Esophagus muscularis mucosa (tissue), 4 donors: ENCODE measurements around the gene UBE2J2. TPM values are rescaled to one million over a fixed set of nuclear protein-coding genes. Genes with fewer than 3 reads are reported as not detected.

Experiments
- DNase-seq: peaks from one replicate; pipeline ENCODE4 v3.0.0-alpha.2; 2017; ENCODE audit errors: extremely low spot score
- H3K27ac ChIP-seq, 4 donors: fragments of 200-600 bp; sonication (generic); replicated peaks in 1 of 4; 1 replicate in 3 of 4; 2 replicates in 1 of 4; pipeline ENCODE4 v1.5.1; 2016 to 2019; ENCODE audit warnings: mild to moderate bottlenecking in 1 of 4
- H3K27me3 ChIP-seq, 4 donors: fragments of 200-600 bp; sonication (generic); one replicate each; pipeline versions ENCODE4 v1.5.1 to v1.6.0; 2016 to 2019
- H3K36me3 ChIP-seq, 4 donors: fragments of 200-600 bp; sonication (generic); one replicate each; pipeline ENCODE4 v1.5.1; 2016 to 2019
- H3K4me1 ChIP-seq, 4 donors: fragments of 200-600 bp; sonication (generic); one replicate each; pipeline ENCODE4 v1.5.1; 2016 to 2019
- H3K4me3 ChIP-seq, 4 donors: fragments of 200-600 bp; sonication (generic); 1 replicate in 2 of 4; 2 replicates in 2 of 4; pipeline ENCODE4 v1.5.1; 2016 to 2019; ENCODE audit warnings: mild to moderate bottlenecking in 4 of 4, moderate library complexity in 1 of 4
- H3K9me3 ChIP-seq, 4 donors: fragments of 200-600 bp; sonication (generic); 1 replicate in 3 of 4; 2 replicates in 1 of 4; pipeline ENCODE4 v1.5.1; 2016 to 2019
- CTCF ChIP-seq, 3 experiments: fragments of 200-600 bp in 2 of 3; fragments of 450-650 bp in 1 of 3; sonication (generic) in 2 of 3; IDR thresholded peaks; one replicate each; pipeline ENCODE4 v1.5.1; 2017 to 2019; ENCODE audit warnings: antibody characterized with exemption in 3 of 3, mild to moderate bottlenecking in 2 of 3, moderate library complexity in 1 of 3
- EP300 ChIP-seq: sonication (generic); formaldehyde crosslinking; IDR thresholded peaks from one replicate; pipeline ENCODE4 v1.6.1; 2017; ENCODE audit warnings: antibody characterized with exemption
- POLR2A ChIP-seq: fragments of 450-650 bp; IDR thresholded peaks from one replicate; pipeline ENCODE4 v1.6.1; 2017; ENCODE audit warnings: antibody characterized with exemption, moderate library complexity, mild to moderate bottlenecking, low read depth
- POLR2AphosphoS5 ChIP-seq, 2 donors: sonication (generic); formaldehyde crosslinking; IDR thresholded peaks; one replicate each; pipeline ENCODE4 v1.6.1; 2017; ENCODE audit warnings: antibody characterized with exemption in 2 of 2
- WGBS: methylation state at CpG from one replicate; pipeline ENCODE4 v1.1.5; 2018; 5-methylcytosine and 5-hydroxymethylcytosine counted together
- intact Hi-C: fragments of 100-400 bp; cut with DNase I; formaldehyde crosslinking; loops from one replicate; pipeline ENCODE4 v1.15.1; 2023
- total RNA-seq, 4 donors: library from RNA; depleted of rRNA; stranded (reverse); fragments of >200 nt; gene quantifications; one replicate each; pipeline versions ENCODE4 v1.1.0 to v1.2.1, GENCODE V29; 2016

The UBE2J2 gene
- total RNA-seq, 4 donors from 2014 or later = 34.9 to 61.4 (median 49.5) TPM

GRCh38 chr1:1275836-1276235 is 2.2 kb upstream of the UBE2J2 start:
- peaks cover 30 to 42% (median 33%) of the 10 kb centered on the region in 4 donors for H3K4me1 ChIP-seq
- H3K9me3 ChIP-seq = no peaks in the 10 kb centered on the region
- H3K4me3 ChIP-seq = no peak overlapping the region
- H3K27ac ChIP-seq = no peak overlapping the region
- H3K36me3 ChIP-seq = peaks cover 0 to 5% (median 0%) of the 10 kb centered on the region in 4 donors
- 74% methylated on average over 9 of the region's 9 CpGs for WGBS
- no peak for DNase-seq
- no peak for TF ChIP-seq CTCF (IDR thresholded peaks at IDR 0.05)
- TF ChIP-seq POLR2AphosphoS5 (IDR thresholded peaks at IDR 0.05) = no peak
- TF ChIP-seq POLR2A = no peak
- no peak for TF ChIP-seq EP300
- intact Hi-C loops = no loop called here
- no peaks in the 10 kb centered on the region for H3K27me3 ChIP-seq

- DNase-seq = no peak
- 87% methylated on average over 6 of the region's 15 CpGs for WGBS
- H3K9me3 ChIP-seq = no peaks in the 10 kb centered on the region
- peak overlapping the region; percentile 81 to 92 (median 86) for H3K27ac ChIP-seq
- H3K27me3 ChIP-seq = no peaks in the 10 kb centered on the region
- peaks cover 0 to 5% (median under 1%) of the 10 kb centered on the region in 4 donors for H3K36me3 ChIP-seq
- TF ChIP-seq POLR2A (no peak), POLR2AphosphoS5 (IDR thresholded peaks at IDR 0.05) (no peak), CTCF (IDR thresholded peaks at IDR 0.05) (no peak), EP300 (no peak)
- peaks cover 39 to 51% (median 42%) of the 10 kb centered on the region in 4 donors for H3K4me1 ChIP-seq
- intact Hi-C loops = loop anchor here (5.0 kb wide), 1 partner anchor 43 kb away; the partner anchor contains the start of genes B3GALT6 and SDF4
- peak overlapping the region; percentile 69 to 98 (median 96) for H3K4me3 ChIP-seq
Measured at GRCh38 chr1:1274931-1275431, 1.3 kb upstream of the UBE2J2 start.

- H3K4me1 ChIP-seq = peaks cover 40 to 56% (median 47%) of the 10 kb centered on the region in 4 donors
- DNase-seq = no peak
- no peaks in the 10 kb centered on the region for H3K9me3 ChIP-seq
- intact Hi-C loops = loop anchor here (5.0 kb wide), 1 partner anchor 42 kb away; the partner anchor contains the start of genes B3GALT6 and SDF4
- whole genome bisulfite sequencing = 39% methylated on average over 6 of the region's 31 CpGs
- no peak for TF ChIP-seq EP300
- no peak for TF ChIP-seq POLR2AphosphoS5 (IDR thresholded peaks at IDR 0.05)
- TF ChIP-seq CTCF (IDR thresholded peaks at IDR 0.05) = no peak
- H3K27ac ChIP-seq = peak overlapping the region; percentile 81 to 92 (median 86)
- H3K36me3 ChIP-seq = peaks cover 0 to 5% (median 2%) of the 10 kb centered on the region in 4 donors
- peak overlapping the region; percentile 69 to 98 (median 96) for H3K4me3 ChIP-seq
- H3K27me3 ChIP-seq = no peaks in the 10 kb centered on the region
Measured at GRCh38 chr1:1274299-1274930, 761 bp upstream of the UBE2J2 start.

GRCh38 chr1:1273209-1273511 is 494 bp downstream of the UBE2J2 start:
- H3K4me1 ChIP-seq = peaks cover 40 to 69% (median 53%) of the 10 kb centered on the region in 4 donors
- H3K27ac ChIP-seq = peak overlapping the region; percentile 81 to 92 (median 86)
- intact Hi-C loops = loop anchor here (5.0 kb wide), 1 partner anchor 41 kb away; the partner anchor contains the start of genes B3GALT6 and SDF4
- H3K4me3 ChIP-seq = peak overlapping the region; percentile 69 to 98 (median 96)
- no CpG with 5 or more reads among the region's 31 CpGs for WGBS
- H3K36me3 ChIP-seq = peaks cover 3 to 13% (median 7%) of the 10 kb centered on the region in 4 donors
- H3K27me3 ChIP-seq = no peaks in the 10 kb centered on the region
- no peaks in the 10 kb centered on the region for H3K9me3 ChIP-seq
- TF ChIP-seq EP300 (no peak), POLR2A (no peak), CTCF (IDR thresholded peaks at IDR 0.05) (no peak), POLR2AphosphoS5 (IDR thresholded peaks at IDR 0.05) (no peak)
- no peak for DNase-seq
